ENCODE results near the gene ALAD.
"Not testable (repeated sequence)": the region's sequence is repeated elsewhere in the genome, so short reads cannot be mapped to it uniquely, and the experiment has no call there.

ALAD gene

GRCh38 chr9:113421726-113422125 lies 20.6 kb upstream of the ALAD start:
- no peak overlapping the region for H3K4me3 ChIP-seq (ENCODE audit: low read length)
- no peaks in the 10 kb centered on the region for H3K4me1 ChIP-seq (ENCODE audit: control insufficient read depth, insufficient read depth, low read length)
- H3K27me3 ChIP-seq (replicated peaks; ENCODE audit: control insufficient read depth, insufficient read depth, low read length): peaks cover 4% of the 10 kb centered on the region
- H3K36me3 ChIP-seq (ENCODE audit: control insufficient read depth, insufficient read depth, low read length, severe bottlenecking): no peaks in the 10 kb centered on the region
- H3K9ac ChIP-seq (ENCODE audit: low read length): no peak overlapping the region
- no peak for DNase-seq (ENCODE audit: low read depth)
- no peaks in the 10 kb centered on the region for H3K9me3 ChIP-seq (ENCODE audit: control insufficient read depth, low read length)

DNA sequence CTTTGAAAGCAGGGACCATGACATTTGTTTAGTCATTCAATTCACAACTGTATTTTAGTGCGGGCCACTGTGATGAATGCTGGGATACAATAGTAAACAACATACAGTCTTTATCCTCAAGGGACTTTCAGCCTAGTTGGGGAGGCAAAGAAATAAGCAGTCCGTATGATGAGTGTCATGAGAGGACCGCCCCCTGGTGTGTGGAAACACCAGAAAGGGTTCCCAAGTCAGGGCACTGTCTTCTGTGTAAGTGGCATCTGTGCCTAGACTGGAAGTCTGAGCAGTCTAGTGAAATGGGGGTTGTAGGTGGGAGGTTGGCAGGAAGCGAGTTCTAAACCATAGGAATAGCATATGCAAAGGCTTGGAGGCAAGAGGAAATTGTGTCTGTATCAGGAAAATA lies 16.3 kb upstream of the ALAD start:
- no peaks in the 10 kb centered on the region for H3K36me3 ChIP-seq (ENCODE audit: control insufficient read depth, insufficient read depth, low read length, severe bottlenecking)
- no peaks in the 10 kb centered on the region for H3K4me1 ChIP-seq (ENCODE audit: control insufficient read depth, insufficient read depth, low read length)
- H3K9ac ChIP-seq (ENCODE audit: low read length): no peak overlapping the region
- no peaks in the 10 kb centered on the region for H3K9me3 ChIP-seq (ENCODE audit: control insufficient read depth, low read length)
- H3K27me3 ChIP-seq (replicated peaks; ENCODE audit: control insufficient read depth, insufficient read depth, low read length): no peaks in the 10 kb centered on the region
- no peak overlapping the region for H3K4me3 ChIP-seq (ENCODE audit: low read length)
- DNase-seq (ENCODE audit: low read depth): no peak

- H3K4me3 ChIP-seq (ENCODE audit: low read length): no peak overlapping the region
- H3K4me1 ChIP-seq (ENCODE audit: control insufficient read depth, insufficient read depth, low read length): no peaks in the 10 kb centered on the region
- H3K9me3 ChIP-seq (ENCODE audit: control insufficient read depth, low read length): no peaks in the 10 kb centered on the region
- no peak overlapping the region for H3K9ac ChIP-seq (ENCODE audit: low read length)
- H3K36me3 ChIP-seq (ENCODE audit: control insufficient read depth, insufficient read depth, low read length, severe bottlenecking): no peaks in the 10 kb centered on the region
- no peak for DNase-seq (ENCODE audit: low read depth)
- no peaks in the 10 kb centered on the region for H3K27me3 ChIP-seq (replicated peaks; ENCODE audit: control insufficient read depth, insufficient read depth, low read length)
Measured at GRCh38 chr9:113416149-113416721, 15.2 kb upstream of the ALAD start.

- peak; percentile 99 for DNase-seq (ENCODE audit: low read depth)
- H3K27me3 ChIP-seq (replicated peaks; ENCODE audit: control insufficient read depth, insufficient read depth, low read length): no peaks in the 10 kb centered on the region
- H3K9me3 ChIP-seq (ENCODE audit: control insufficient read depth, low read length): no peaks in the 10 kb centered on the region
- peak within 1 kb of the TSS; percentile 97 for H3K9ac ChIP-seq (ENCODE audit: low read length)
- H3K36me3 ChIP-seq (ENCODE audit: control insufficient read depth, insufficient read depth, low read length, severe bottlenecking): peaks cover 15% of the 10 kb centered on the region
- H3K4me3 ChIP-seq (ENCODE audit: low read length): peak within 1 kb of the TSS; percentile 93
- peaks cover 6% of the 10 kb centered on the region for H3K4me1 ChIP-seq (ENCODE audit: control insufficient read depth, insufficient read depth, low read length)
Measured at GRCh38 chr9:113410207-113410864, 9.3 kb upstream of the ALAD start, which contains the start of the genes C9orf43 and POLE3. Gene C9orf43, plus strand, starts transcription at chr9:113410747. Its CDS starts 2,747 bp downstream, at chr9:113413494. Gene POLE3, minus strand, starts transcription at chr9:113410675. Its CDS starts 382 bp downstream, at chr9:113410293.

- H3K9me3 ChIP-seq (ENCODE audit: control insufficient read depth, low read length): no peaks in the 10 kb centered on the region
- H3K4me1 ChIP-seq (ENCODE audit: control insufficient read depth, insufficient read depth, low read length): peaks cover 6% of the 10 kb centered on the region
- peaks cover 15% of the 10 kb centered on the region for H3K36me3 ChIP-seq (ENCODE audit: control insufficient read depth, insufficient read depth, low read length, severe bottlenecking)
- peak overlapping the region; percentile 97 for H3K9ac ChIP-seq (ENCODE audit: low read length)
- H3K27me3 ChIP-seq (replicated peaks; ENCODE audit: control insufficient read depth, insufficient read depth, low read length): no peaks in the 10 kb centered on the region
- no peak for DNase-seq (ENCODE audit: low read depth)
- H3K4me3 ChIP-seq (ENCODE audit: low read length): peak overlapping the region; percentile 93
Measured at GRCh38 chr9:113409883-113410206, 8.8 kb upstream of the ALAD start.

GRCh38 chr9:113409481-113409880 lies 8.4 kb upstream of the ALAD start:
- Histone ChIP-seq H3K9me3 (ENCODE audit: control insufficient read depth, low read length) (no peaks in the 10 kb centered on the region), H3K4me1 (ENCODE audit: control insufficient read depth, insufficient read depth, low read length) (peaks cover 6% of the 10 kb centered on the region), H3K4me3 (ENCODE audit: low read length) (peak overlapping the region; percentile 93), H3K9ac (ENCODE audit: low read length) (peak overlapping the region; percentile 97), H3K27me3 (replicated peaks; ENCODE audit: control insufficient read depth, insufficient read depth, low read length) (no peaks in the 10 kb centered on the region), H3K36me3 (ENCODE audit: control insufficient read depth, insufficient read depth, low read length, severe bottlenecking) (peaks cover 15% of the 10 kb centered on the region)
- peak; percentile 28 for DNase-seq (ENCODE audit: low read depth)

- Histone ChIP-seq H3K4me1 (ENCODE audit: control insufficient read depth, insufficient read depth, low read length) (peaks cover 15% of the 10 kb centered on the region), H3K36me3 (ENCODE audit: control insufficient read depth, insufficient read depth, low read length, severe bottlenecking) (peaks cover 15% of the 10 kb centered on the region)
- H3K4me3 ChIP-seq (ENCODE audit: low read length); H3K27me3 ChIP-seq (replicated peaks; ENCODE audit: control insufficient read depth, insufficient read depth, low read length); H3K9ac ChIP-seq (ENCODE audit: low read length); H3K9me3 ChIP-seq (ENCODE audit: control insufficient read depth, low read length): not testable (repeated sequence)
- DNase-seq (ENCODE audit: low read depth): peak; percentile 86
Measured at GRCh38 chr9:113406873-113407511, 5.9 kb upstream of the ALAD start.

GRCh38 chr9:113406353-113406752 lies 5.3 kb upstream of the ALAD start:
- DNase-seq (ENCODE audit: low read depth); H3K9ac ChIP-seq (ENCODE audit: low read length); H3K4me3 ChIP-seq (ENCODE audit: low read length); H3K27me3 ChIP-seq (replicated peaks; ENCODE audit: control insufficient read depth, insufficient read depth, low read length); H3K9me3 ChIP-seq (ENCODE audit: control insufficient read depth, low read length): not testable (repeated sequence)
- Histone ChIP-seq H3K36me3 (ENCODE audit: control insufficient read depth, insufficient read depth, low read length, severe bottlenecking) (peaks cover 15% of the 10 kb centered on the region), H3K4me1 (ENCODE audit: control insufficient read depth, insufficient read depth, low read length) (peaks cover 20% of the 10 kb centered on the region)

GRCh38 chr9:113403646-113404045 lies 2.6 kb upstream of the ALAD start:
- Histone ChIP-seq H3K27me3 (replicated peaks; ENCODE audit: control insufficient read depth, insufficient read depth, low read length) (no peaks in the 10 kb centered on the region), H3K9me3 (ENCODE audit: control insufficient read depth, low read length) (no peaks in the 10 kb centered on the region), H3K36me3 (ENCODE audit: control insufficient read depth, insufficient read depth, low read length, severe bottlenecking) (peaks cover 13% of the 10 kb centered on the region), H3K4me1 (ENCODE audit: control insufficient read depth, insufficient read depth, low read length) (peaks cover 28% of the 10 kb centered on the region), H3K9ac (ENCODE audit: low read length) (peak overlapping the region; percentile 55), H3K4me3 (ENCODE audit: low read length) (no peak overlapping the region)
- peak; percentile 45 for DNase-seq (ENCODE audit: low read depth)

- Histone ChIP-seq H3K4me1 (ENCODE audit: control insufficient read depth, insufficient read depth, low read length) (peaks cover 38% of the 10 kb centered on the region), H3K4me3 (ENCODE audit: low read length) (peak overlapping the region; percentile 95), H3K9me3 (ENCODE audit: control insufficient read depth, low read length) (no peaks in the 10 kb centered on the region), H3K27me3 (replicated peaks; ENCODE audit: control insufficient read depth, insufficient read depth, low read length) (no peaks in the 10 kb centered on the region), H3K9ac (ENCODE audit: low read length) (peak overlapping the region; percentile 89), H3K36me3 (ENCODE audit: control insufficient read depth, insufficient read depth, low read length, severe bottlenecking) (no peaks in the 10 kb centered on the region)
- no peak for DNase-seq (ENCODE audit: low read depth)
Measured at GRCh38 chr9:113399646-113400200, 1.4 kb downstream of the ALAD start.

- Histone ChIP-seq H3K27me3 (replicated peaks; ENCODE audit: control insufficient read depth, insufficient read depth, low read length) (no peaks in the 10 kb centered on the region), H3K4me1 (ENCODE audit: control insufficient read depth, insufficient read depth, low read length) (peaks cover 34% of the 10 kb centered on the region), H3K9me3 (ENCODE audit: control insufficient read depth, low read length) (no peaks in the 10 kb centered on the region), H3K4me3 (ENCODE audit: low read length) (no peak overlapping the region), H3K9ac (ENCODE audit: low read length) (peak overlapping the region; percentile 15), H3K36me3 (ENCODE audit: control insufficient read depth, insufficient read depth, low read length, severe bottlenecking) (no peaks in the 10 kb centered on the region)
- no peak for DNase-seq (ENCODE audit: low read depth)
Measured at GRCh38 chr9:113398796-113399195, 2.3 kb downstream of the ALAD start.

All from adipocyte (in vitro differentiated cells).